ENCODE results near the gene OGFOD3.
A peak's percentile ranks its signal among the peaks of the same experiment; 100 is the strongest.
"Not testable (repeated sequence)": the region's sequence is repeated elsewhere in the genome, so short reads cannot be mapped to it uniquely, and the experiment has no call there.

Gene OGFOD3

DNA sequence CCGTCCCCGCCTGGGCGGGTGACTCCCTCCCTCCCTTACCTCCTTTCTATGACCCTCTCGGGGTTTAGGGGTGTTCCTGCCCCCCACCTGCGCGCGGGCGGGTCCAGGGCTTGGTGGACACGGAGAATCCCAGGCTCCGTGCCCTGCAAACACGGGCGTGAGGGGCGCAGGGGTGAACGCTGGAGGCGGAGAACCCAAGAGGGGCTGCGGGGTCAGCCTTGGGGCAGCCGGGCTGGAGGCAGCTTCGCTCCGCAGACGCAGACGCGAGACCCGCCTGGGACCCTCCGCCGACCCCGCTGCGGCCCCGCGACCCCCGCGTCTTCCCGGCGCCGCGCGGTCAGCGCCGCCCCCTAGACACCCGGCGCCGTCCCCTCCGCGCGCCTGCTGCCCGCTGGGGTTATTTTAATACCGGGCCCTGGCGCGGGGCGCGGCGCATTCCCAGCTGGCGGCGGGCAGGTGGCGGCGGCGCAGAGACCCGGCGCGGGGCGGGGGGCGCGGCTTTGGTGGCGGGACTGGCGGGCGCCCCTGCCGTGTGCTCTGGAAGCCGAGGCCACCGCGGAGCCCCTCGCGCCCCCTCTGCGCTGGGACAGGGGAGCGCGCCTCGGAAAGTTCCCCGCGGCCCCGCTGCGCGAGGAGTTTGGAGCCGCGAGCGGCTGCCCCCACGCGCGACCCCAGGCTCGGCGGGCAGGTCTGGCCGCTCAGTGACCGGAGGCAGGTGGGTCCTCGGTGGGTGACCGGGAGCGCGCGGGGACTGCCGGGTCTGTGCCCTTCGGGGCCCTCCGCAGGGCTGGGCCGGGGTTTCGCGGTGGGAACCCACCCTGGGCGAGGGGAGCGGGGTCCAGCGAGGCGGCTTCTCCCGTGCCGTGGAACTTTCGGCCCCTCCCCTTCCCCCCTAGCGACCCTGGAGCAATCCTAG, 46.8 kb downstream of the OGFOD3 start, which contains the start of gene UTS2R:
Gene UTS2R, plus strand, starts transcription at position 433 of the 916 bp plus-strand sequence. CDS start 2,560 bp downstream, outside the sequence.
- no peak for DNase-seq

DNA sequence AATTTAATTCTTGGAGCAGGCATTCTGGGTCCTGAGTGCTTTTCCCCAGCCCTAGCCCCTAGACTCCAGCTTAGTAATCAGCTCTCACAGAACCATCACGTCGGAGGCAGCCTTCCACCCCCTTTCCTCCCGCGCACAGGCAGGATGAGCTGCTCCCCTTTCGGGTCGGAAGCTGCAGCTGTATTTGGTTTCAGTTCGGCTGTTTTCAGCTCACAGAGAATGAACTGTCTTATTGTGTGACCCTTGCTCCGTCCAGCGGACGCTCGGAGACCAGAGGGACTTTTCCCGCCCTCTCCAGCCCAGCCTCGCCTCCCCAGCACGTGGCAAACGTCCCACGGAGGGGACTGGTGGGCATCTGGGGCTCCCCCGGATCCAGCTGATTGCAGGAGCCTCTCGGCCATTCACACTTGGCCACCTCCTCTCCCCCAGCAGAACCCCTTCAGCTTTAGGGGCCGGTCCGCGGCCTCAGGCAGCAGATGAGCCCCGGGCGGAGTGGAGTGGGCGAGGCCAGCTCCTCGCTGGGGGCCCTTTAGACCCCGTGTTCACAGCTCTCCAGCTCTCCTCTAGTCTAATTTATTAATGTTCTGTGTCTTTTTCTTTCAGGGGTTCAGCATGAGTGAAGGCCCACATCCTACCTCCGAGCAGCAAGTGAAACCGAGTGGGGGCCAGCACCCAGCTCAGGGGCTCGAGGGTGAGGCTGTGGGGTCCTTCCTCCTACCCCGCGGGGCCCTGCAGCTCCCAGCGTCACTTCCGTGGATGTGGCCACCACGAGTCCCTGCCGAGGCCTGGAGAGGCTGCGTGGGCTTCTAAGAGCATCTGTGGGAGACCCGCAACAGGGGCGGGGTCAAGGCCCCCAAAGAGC, 47.7 kb downstream of the OGFOD3 start:
- DNase-seq, result no peak

DNA sequence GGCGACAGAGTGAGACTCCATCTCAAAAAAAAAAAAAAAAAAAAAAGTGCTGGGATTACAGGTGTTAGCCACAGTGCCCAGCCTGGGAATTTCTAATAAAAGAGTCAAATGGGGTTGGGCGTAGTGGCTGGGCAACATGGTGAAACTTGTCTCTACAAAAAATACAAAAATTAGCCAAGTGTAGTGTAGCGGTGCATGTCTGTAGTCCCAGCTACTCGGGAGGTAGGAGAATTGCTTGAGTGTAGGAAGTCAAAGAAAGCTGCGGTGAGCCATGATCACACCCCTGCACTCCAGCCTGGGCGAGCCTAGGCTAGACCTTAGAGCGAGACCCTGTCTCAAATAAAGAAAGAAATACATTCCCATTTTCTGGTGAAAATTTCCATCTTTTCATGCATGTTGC, 49.2 kb downstream of the OGFOD3 start:
- DNase-seq, result no peak

DNA sequence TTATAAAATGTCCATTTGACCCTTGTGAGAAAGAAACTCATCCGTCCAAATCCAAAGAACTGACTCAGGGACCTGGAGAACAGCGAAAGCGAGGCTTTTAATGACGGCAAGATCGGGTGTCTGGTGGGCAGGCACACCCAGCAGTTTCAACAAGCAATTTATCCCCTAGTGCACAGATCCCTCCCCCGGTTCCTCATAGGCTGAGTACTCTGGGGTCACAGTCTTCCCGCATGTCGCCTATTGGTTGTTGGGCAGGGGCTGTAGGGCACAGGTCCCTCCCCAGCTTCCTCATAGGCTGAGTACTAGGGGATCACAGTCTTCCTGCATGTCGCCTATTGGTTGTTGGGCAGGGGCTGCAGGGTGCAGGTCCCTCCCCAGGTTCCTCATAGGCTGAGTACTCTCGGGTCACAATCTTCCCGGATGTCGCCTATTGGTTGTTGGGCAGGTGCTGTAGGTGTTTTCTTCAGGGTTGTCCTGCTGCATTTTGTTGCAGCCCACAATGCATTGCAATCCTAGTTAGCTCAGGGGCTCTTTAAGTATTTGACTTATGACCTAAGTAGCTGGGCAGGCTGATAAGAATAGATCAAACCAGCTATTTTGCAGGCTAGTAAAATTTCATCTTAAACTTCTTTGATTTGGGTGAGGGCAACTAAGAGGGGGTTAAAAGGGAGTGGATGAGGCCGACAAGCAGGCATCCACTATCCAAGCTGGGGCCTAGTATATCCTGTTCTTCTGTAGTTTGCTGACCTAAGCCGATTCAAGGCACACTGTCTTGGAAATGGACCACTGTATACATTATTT, 50.5 kb downstream of the OGFOD3 start:
- no peak for DNase-seq

DNA sequence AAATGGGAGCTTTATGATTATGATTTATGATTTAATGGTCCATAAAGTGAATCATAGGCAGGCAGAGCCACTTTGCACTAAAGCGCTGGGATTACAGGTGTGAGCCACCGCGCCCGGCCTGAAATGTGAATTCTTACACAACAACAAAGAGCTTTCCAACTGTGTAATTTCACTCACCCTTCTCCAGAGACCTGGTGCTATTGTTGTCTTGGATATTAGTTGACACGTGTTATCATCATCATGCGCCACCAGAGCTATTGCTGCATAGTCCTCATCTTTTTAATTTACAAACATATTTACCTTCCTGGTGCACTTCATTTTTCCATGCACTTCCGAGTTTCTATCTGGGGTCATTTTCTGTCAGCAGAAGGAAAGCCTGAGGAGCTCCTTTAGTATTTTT, 51.6 kb downstream of the OGFOD3 start:
- no peak for DNase-seq

DNA sequence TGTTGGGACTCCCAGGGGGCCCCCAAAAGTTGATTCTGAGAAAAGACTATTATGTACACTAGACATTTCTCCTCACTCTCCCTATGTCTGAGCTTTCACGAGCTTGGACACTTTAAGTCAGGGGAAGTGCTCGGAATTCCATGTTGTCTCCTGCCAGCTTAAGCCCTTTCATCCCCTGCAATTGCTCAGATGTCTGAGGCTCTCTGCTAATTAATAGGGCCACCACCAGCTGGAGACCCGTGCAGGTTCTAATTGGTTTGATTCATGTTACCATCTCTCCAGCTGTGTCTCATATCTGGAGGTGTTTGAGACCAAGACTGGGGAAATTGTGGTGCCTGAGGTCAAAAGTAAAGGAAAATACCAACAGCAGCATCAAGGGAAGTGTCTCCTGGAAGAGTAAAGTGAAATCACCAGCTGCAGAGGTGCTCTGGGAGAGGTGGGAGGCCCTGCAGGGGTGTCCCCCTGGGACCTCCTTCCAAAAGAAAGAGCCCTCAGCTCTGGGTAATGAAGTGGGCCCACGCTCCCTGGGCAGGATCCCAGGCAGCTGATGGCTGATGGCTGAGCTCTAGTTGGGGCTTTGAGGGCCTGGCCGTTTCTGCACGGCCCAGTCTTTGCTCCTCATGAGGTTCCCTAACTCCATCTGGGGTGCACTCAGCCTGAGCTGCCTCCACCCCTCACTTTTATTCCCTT, 52.6 kb downstream of the OGFOD3 start:
- DNase-seq, result no peak

DNA sequence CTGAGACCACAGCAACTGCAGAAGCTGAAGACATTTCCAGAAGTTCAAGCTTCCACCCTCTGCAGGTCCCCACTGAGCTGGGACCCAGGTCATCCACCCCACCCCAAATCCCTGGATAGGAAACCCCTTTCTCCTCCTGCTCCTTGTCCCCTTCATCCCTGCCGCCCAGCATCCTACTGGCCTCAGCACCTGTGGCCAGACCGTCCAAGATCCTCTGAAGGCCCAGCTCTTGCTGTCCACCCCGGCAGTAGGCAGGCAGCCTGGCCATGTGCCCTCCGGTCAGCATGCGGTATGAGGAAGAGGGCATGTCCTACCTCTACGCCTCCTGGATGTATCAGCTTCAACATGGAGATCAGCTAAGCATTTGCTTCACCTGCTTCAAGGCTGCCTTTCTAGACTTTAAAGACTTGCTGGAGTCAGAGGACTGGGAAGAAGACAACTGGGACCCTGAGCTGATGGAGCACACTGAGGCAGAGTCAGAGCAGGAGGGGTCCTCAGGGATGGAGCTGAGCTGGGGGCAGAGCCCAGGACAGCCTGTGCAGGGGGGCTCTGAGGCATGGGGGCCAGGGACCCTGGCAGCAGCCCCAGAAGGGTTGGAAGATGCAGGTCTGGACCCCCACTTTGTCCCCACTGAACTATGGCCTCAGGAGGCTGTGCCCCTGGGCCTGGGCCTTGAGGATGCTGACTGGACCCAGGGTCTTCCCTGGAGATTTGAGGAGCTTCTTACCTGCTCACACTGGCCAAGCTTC, 56.3 kb downstream of the OGFOD3 start:
- DNase-seq, result no peak

DNA sequence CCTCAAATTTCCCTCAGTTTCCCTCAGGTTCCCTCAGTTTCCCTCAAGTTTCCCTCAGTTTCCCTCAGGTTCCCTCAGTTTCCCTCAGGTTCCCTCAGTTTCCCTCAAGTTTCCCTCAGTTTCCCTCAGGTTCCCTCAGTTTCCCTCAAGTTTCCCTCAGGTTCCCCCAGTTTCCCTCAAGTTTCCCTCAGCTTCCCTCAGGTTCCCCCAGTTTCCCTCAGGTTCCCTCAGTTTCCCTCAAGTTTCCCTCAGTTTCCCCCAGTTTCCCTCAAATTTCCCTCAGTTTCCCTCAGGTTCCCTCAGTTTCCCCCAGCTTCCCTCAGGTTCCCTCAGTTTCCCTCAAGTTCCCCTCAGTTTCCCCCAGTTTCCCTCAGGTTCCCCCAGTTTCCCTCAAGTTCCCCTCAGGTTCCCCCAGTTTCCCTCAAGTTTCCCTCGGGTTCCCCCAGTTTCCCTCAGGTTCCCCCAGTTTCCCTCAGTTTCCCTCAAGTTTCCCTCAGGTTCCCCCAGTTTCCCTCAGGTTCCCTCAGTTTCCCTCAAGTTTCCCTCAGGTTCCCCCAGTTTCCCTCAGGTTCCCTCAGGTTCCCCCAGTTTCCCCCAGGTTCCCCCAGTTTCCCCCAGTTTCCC, 58.8 kb downstream of the OGFOD3 start:
- DNase-seq, result not testable (repeated sequence)

DNA sequence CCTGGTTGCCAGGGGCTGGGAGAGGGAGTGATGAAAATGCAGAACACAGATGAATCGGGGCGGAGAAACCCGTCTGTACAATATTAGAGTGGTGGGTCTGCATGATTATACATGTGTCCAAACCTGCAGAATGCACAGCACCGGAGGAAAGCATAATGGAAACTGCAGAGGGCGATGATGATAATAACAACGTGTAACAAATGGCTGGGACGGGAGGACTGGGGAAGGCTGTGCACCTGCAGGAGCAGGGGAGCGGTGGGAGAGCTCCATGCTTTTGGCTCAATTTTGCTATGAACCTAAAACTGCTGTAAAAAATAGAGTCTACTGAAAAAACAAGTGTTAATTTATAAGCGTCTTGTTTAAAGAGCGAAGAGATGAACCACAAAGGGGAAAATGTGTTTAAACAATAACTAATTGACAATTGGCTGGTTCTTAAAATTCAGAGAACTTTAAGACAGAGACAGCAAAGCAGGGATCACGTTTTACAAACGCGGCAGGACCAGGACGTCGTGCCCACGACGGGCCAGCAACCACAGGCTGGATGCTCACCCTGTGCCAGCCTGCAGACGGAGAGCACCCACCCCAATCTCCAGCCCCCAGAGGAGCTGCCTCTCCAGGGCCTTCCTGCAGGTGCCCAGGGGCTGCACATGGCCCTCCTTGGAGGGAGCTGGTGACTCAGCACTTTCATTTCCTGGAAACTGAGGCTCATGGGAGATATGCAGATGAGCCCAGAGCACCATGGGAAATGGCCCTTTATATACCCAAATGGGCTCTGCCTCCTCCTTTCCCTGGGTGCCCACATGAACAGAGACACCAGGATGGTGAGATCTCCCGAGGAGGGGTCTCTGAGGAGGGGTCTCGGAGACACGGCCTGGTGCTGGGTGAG, 59.7 kb downstream of the OGFOD3 start, which contains the start of gene TEX19:
Gene TEX19, plus strand, starts transcription at position 783 of the 886 bp plus-strand sequence. CDS start 2,904 bp downstream, outside the sequence.
- peak; percentile 9 for DNase-seq

DNA sequence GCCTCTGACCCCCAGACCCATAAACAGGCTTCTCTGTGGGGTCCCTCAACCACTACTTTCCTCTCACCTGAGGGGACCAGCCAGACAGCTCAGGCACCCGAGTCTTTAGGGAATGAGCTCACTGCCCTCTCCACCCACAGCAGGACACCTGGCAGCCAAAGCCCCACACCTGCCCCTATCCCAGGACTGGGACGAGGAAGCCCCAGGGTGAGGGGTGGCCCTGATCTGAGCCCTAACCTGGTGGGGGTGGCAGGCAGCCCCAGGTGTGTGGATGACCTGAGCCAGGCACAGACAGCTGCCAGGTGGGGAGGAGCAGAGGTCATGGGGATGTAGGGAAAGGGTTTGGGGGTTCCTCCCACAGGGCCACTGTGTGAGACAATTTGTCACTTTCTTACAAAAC, 61.0 kb downstream of the OGFOD3 start:
- DNase-seq, result no peak

DNA sequence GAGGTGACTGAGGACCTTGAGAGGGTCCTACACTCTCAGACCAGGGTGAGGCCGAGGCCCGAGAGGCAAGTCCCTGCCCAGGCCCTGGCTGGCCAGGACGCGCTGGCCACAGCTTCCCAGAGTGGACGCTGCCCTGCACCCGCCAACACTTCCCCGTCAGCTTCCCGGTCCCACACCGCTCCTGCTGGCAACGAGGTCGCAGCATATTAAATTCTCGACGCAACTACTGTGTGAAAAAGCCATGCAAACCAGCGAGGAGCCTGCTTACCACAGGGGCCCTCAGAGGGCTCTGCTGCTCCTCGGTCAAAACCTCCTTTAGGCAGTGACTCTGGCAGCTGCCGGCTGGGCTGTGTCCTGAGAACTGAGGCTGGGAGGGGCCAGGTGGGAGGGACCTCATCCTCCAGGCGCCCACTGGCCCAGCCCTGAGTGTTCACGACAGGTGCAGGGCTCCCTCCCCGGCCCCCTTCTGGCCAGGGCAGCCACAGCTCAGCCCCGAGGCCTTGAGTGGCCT, 61.5 kb downstream of the OGFOD3 start:
- DNase-seq, result no peak

DNA sequence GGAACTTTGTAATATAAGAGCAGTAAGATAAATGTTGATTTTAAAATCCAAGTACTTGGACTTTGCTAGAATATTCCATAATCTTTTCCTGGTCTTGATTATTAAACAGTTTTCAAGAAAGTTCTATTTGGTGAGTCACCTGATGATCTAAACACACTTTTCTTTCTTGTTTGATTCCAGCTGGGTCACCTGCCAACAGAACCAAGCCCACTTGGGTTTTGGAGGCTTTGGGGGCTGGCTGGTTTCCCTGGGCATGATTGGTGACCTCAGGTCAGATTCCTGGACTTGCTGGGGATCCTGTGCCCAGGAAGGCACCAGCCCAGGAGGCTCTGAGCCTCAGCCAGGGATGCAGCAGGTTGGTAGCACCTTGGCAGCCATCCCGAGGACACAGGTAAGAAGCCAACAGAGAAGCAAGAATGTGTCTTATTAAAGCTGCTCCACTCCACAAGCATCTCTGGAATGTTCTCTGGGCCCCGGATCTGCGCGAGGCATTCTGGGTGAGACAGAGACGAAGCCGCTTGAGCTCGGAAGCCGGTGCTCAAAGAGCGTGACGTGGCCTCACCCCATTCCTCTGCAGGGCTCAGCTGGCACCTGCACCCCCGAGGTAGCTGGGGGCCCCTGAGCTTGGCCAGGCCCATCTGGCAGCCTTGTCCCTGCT, 62.5 kb downstream of the OGFOD3 start:
- DNase-seq, result peak; percentile 32

DNA sequence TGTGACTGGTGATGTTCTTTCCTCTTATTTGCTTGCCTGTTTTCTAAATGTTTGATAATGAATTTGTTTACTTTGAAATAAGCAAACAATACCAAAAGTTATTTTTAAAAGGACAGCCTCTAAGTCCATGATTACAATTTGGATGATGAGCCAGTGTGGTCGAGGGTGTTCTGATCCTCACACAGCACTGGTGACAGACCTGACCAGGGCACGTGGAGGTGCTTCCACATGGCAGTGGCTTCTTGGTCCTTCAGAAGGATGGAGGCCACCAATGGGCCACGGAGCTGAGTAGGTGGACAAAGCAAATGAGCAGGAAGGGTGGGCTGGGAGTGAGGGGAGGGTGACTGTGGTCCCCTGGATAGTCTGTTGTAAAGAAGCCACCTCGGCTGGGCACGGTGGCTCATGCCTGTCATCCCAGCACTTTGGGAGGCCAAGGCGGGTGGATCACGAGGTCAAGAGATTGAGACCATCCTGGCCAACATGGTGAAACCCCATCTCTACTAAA, 63.5 kb downstream of the OGFOD3 start:
- DNase-seq, result no peak

DNA sequence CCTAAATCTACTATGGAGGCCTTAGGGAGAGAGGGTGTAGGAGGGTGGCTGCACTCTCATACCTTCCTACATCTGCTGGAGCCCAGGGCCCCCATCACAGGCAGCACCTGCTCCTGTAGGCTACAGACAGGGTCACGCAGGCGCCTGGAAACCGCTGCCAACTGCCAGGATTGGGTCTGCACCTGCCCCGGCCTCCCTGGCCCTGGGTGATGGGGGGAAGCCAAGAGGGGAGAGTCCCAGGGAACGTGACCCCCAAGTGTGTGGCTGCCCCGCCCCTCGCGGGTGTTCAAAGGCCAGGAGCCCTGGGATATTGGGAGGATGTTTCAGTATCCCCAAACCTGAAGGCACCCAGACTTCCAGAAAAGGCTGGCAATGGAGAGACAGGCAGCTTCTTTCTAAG, 64.9 kb downstream of the OGFOD3 start:
- DNase-seq, result no peak

DNA sequence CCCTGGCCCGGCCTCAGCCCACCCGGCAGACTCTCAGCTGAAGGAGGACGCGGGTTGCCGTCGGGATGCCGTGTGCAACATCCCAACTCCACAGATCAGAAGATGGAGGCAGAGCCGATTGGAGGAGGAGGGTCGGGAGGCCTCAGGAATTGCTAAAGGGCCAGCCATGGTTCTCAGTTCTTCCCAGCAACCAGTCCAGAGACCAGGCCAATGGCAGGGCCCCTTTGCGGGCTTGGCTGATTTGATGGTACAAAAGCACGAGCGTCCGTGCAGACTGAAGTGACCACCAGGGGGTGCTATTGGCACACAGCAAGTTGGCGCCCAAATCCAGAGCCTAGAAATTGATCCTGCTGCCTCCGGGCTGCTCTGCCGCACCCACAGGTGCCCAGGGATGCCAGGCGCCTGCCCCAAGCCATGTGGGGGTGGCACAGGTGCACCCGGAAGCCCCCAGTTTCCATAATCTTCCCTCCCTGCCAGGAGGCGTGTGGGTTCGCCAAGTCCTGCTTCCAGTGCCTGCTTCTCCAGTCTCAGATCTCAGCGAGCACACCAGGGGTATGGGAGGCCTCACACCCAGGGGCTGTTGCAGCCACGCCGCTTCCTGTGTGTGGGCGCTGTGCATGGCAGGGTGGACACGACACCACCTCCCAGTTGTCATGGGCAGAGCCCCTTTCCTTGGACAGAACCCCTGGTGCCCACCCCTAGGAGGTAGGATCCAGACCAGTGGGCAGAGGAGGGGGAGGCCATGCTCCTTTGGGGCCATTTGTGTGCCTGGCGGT, 66.5 kb downstream of the OGFOD3 start:
- peak; percentile 73 for DNase-seq

DNA sequence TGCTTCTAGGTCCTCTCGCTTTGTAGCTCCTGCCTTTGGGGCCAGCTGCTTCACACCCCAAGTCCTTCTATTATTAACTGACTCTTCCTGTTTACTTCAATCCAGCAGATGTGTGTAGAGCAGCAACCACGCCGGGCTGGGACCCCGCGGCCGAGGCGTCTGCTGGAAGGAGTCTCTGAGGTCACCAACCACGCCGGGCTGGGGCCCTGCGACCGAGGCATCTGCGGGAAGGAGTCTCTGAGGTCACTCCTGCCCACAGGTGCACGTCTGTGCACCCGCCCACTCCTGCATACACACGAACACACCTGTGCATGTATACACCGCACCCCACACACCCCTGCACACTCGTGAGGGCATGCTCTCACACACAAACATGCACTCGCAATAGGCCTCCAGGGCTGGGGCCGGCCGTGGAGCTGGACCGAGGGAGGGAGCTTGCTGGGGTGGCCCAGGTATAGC, 67.1 kb downstream of the OGFOD3 start:
- DNase-seq, result no peak

DNA sequence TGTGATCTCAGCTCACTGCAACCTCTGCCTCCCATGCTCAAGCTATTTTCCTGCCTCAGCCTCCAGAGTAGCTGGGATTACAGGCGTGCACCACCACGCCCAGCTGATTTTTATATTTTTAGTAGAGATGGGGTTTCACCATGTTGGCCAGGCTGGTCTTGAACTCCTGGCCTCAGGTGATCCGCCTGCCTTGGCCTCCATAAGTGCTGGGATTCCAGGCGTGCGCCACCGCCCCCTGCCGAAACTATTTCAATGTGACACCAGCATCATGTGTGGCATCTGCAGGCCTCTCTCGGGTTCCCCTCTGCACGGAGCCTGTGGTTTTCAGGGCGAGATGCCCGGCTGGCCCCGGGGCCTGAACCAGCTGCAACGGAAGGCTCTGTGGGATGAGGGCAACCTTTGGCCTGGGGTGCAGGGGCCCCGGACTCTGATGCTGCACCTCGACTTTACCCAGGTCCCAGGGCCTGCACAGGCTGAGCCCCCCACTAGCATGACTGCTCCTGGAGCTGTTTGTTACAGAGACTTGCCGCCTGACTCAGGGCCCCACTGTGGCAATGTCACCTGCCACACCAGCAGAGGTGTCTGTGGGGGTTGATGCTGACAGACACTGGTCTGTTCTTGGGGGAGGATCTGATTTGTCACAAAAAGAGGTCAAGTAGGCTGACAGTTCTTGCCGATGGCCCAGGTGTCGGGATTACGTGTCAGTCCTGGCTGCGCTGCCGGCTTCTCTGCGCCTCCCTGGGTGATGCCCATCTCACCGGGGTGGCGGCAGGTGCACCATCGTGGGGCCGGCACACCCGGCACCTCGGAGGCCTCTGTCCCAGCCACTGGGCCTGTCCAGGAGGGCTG, 68.0 kb downstream of the OGFOD3 start:
- no peak for DNase-seq
